Dedifferentiated amniotic fluid mesenchymal stem cell (primary cell): ENCODE measurements around the gene CHD9NB.
"Not testable (repeated sequence)": the region's sequence is repeated elsewhere in the genome, so short reads cannot be mapped to it uniquely, and the experiment has no call there.

ENCODE experiments used
- DNase-seq: peaks from one replicate; pipeline ENCODE4 v3.0.0-alpha.2; 2016; ENCODE audit errors: extremely low spot score

CHD9NB gene

GRCh38 chr16:53084141-53084541 lies 31.4 kb upstream of the CHD9NB start:
- DNase-seq: no peak

GRCh38 chr16:53083119-53083518 lies 30.4 kb upstream of the CHD9NB start:
- DNase-seq: no peak

- no peak for DNase-seq
Observed at GRCh38 chr16:53082509-53082908, 29.8 kb upstream of the CHD9NB start.

- no peak for DNase-seq
Observed at GRCh38 chr16:53081686-53082407, 29.1 kb upstream of the CHD9NB start.

- DNase-seq: no peak
Observed at GRCh38 chr16:53081032-53081424, 28.3 kb upstream of the CHD9NB start.

GRCh38 chr16:53080345-53081031 lies 27.8 kb upstream of the CHD9NB start:
- peak; percentile 85 for DNase-seq

- no peak for DNase-seq
Observed at GRCh38 chr16:53078765-53079485, 26.2 kb upstream of the CHD9NB start.

GRCh38 chr16:53078247-53078646 lies 25.6 kb upstream of the CHD9NB start:
- no peak for DNase-seq

- not testable (repeated sequence) for DNase-seq
Observed at GRCh38 chr16:53075461-53075860, 22.8 kb upstream of the CHD9NB start.

- DNase-seq: not testable (repeated sequence)
Observed at GRCh38 chr16:53074296-53074695, 21.6 kb upstream of the CHD9NB start.

- DNase-seq: no peak
Observed at GRCh38 chr16:53073022-53073421, 20.3 kb upstream of the CHD9NB start.

GRCh38 chr16:53071748-53072301 lies 19.1 kb upstream of the CHD9NB start:
- DNase-seq: no peak

- no peak for DNase-seq
Observed at GRCh38 chr16:53069772-53070171, 17.1 kb upstream of the CHD9NB start.

- no peak for DNase-seq
Observed at GRCh38 chr16:53068423-53068833, 15.7 kb upstream of the CHD9NB start.

- DNase-seq: no peak
Observed at GRCh38 chr16:53067675-53068074, 15.0 kb upstream of the CHD9NB start.

- no peak for DNase-seq
Observed at GRCh38 chr16:53065461-53066061, 12.9 kb upstream of the CHD9NB start.

- no peak for DNase-seq
Observed at GRCh38 chr16:53064081-53064578, 11.4 kb upstream of the CHD9NB start.

GRCh38 chr16:53061701-53062159 lies 9.0 kb upstream of the CHD9NB start:
- DNase-seq: no peak

- no peak for DNase-seq
Observed at GRCh38 chr16:53061256-53061655, 8.6 kb upstream of the CHD9NB start.

GRCh38 chr16:53059672-53060071 lies 7.0 kb upstream of the CHD9NB start:
- DNase-seq: no peak

- no peak for DNase-seq
Observed at GRCh38 chr16:53058882-53059281, 6.2 kb upstream of the CHD9NB start.

GRCh38 chr16:53058441-53058840 lies 5.7 kb upstream of the CHD9NB start:
- DNase-seq: no peak
